ENCODE data around the gene ADM.

Gene ADM

GRCh38 chr11:10310301-10310841 is 5.5 kb downstream of the ADM start:
- DNase-seq: no peak

GRCh38 chr11:10311802-10312201 is 6.9 kb downstream of the ADM start:
- DNase-seq: no peak

- no peak for DNase-seq
These were observed 9.6 kb downstream of the ADM start for GRCh38 chr11:10314199-10315072.

GRCh38 chr11:10315083-10315482 is 10.2 kb downstream of the ADM start:
- no peak for DNase-seq

- DNase-seq: no peak
These were observed 12.4 kb downstream of the ADM start for GRCh38 chr11:10317151-10317755.

- no peak for DNase-seq
These were observed 13.1 kb downstream of the ADM start for GRCh38 chr11:10317776-10318526.

GRCh38 chr11:10318527-10318802 is 13.6 kb downstream of the ADM start:
- no peak for DNase-seq

- DNase-seq: no peak
These were observed 15.1 kb downstream of the ADM start for GRCh38 chr11:10319702-10320558.

GRCh38 chr11:10320736-10321465 is 16.0 kb downstream of the ADM start:
- DNase-seq: no peak

- no peak for DNase-seq
These were observed 17.5 kb downstream of the ADM start for GRCh38 chr11:10322401-10322800.

GRCh38 chr11:10322830-10323792 is 18.2 kb downstream of the ADM start:
- peak; percentile 20 for DNase-seq

- no peak for DNase-seq
These were observed 18.9 kb downstream of the ADM start for GRCh38 chr11:10323793-10324170.

GRCh38 chr11:10324474-10324873 is 19.6 kb downstream of the ADM start:
- DNase-seq: no peak

GRCh38 chr11:10325277-10326011 is 20.6 kb downstream of the ADM start:
- DNase-seq: no peak

- no peak for DNase-seq
These were observed 21.4 kb downstream of the ADM start for GRCh38 chr11:10326012-10326964.

GRCh38 chr11:10327254-10327653 is 22.4 kb downstream of the ADM start:
- DNase-seq: no peak

GRCh38 chr11:10328314-10329098 is 23.6 kb downstream of the ADM start:
- DNase-seq: no peak

- no peak for DNase-seq
These were observed 24.5 kb downstream of the ADM start for GRCh38 chr11:10329356-10329755.
